H1 (cell line): Measurements from ENCODE around the gene ESR1. TPM values are rescaled to one million over a fixed set of nuclear protein-coding genes. Genes with fewer than 3 reads are reported as not detected.

Experiments
- BRCA1 ChIP-seq: IDR thresholded peaks from 2 replicates; pipeline ENCODE4 v1.6.1; 2012; ENCODE audit warnings: low read depth, low read length, improper control_type of control experiment
- GABPA ChIP-seq: IDR thresholded peaks from 2 replicates; pipeline ENCODE4 v1.6.1; 2011; ENCODE audit warnings: mild to moderate bottlenecking, low read length, moderate library complexity, borderline replicate concordance; ENCODE audit not compliant: insufficient read depth
- TEAD4 ChIP-seq: IDR thresholded peaks from 2 replicates; pipeline ENCODE4 v1.6.1; 2012; ENCODE audit warnings: low read depth, low read length, inconsistent platforms, mixed read lengths
- polyA plus RNA-seq, 7 experiments: library from polyadenylated mRNA; depleted of rRNA in 3 of 7; stranded (reverse) in 5 of 7; unstranded in 2 of 7; fragments of >200 nt in 5 of 7; fragments of 200-250 nt in 2 of 7; gene quantifications; 1 replicate in 5 of 7; 2 replicates in 1 of 7; 4 replicates in 1 of 7; pipeline versions ENCODE4 v1.2.1 to v1.2.3, GENCODE V29; 2011 to 2013; ENCODE audit warnings: missing spikeins in 2 of 7, mixed read lengths in 2 of 7
- total RNA-seq: library from RNA; stranded (reverse); fragmentation: NEBNext Ultra II Directional; extraction: Animal tissue kit (Norgen Biotek cat#: 25700); gene quantifications from 2 replicates; pipeline ENCODE4 v1.2.1, GENCODE V29; 2021
- TF ChIP-seq, protein P1 (sequence below): IDR thresholded peaks from 2 replicates; pipeline ENCODE4 v1.6.1; 2012; ENCODE audit warnings: low read length, inconsistent platforms

Gene ESR1
- total and polyA plus RNA-seq, 2 of the 8 experiments (the other 6 are each of a cell fraction or from before 2014, with no cell fraction given) = 0.03 to 0.17 TPM

DNA sequence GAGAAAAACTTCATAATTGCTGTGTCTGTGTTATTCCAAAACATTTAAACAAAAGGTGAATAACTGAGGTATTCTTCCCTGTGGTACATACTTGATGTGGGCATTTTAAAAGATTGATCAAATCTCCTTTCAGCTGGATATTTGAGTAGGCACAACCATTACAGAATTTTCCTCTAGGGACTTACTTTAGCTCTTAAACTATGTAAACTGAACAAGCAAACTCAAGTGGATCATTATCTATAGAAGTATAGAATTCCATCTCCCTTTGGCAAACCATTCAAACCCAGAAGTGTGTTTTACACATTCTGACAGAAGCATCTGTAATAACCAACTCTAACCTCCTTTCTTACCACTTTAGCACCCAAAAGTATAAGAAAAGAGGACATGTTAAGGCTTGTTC lies 241.4 kb downstream of the ESR1 start (continued):
- TF ChIP-seq, protein P1, sequence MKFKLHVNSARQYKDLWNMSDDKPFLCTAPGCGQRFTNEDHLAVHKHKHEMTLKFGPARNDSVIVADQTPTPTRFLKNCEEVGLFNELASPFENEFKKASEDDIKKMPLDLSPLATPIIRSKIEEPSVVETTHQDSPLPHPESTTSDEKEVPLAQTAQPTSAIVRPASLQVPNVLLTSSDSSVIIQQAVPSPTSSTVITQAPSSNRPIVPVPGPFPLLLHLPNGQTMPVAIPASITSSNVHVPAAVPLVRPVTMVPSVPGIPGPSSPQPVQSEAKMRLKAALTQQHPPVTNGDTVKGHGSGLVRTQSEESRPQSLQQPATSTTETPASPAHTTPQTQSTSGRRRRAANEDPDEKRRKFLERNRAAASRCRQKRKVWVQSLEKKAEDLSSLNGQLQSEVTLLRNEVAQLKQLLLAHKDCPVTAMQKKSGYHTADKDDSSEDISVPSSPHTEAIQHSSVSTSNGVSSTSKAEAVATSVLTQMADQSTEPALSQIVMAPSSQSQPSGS = no peak
- no peak for TF ChIP-seq GABPA
- no peak for TF ChIP-seq TEAD4
- no peak for TF ChIP-seq BRCA1
